ENCODE results near the gene CLMN.

CLMN gene

GRCh38 chr14:95151561-95151960 lies 168.1 kb downstream of the CLMN start:
- no peak for DNase-seq

GRCh38 chr14:95150910-95151309 lies 168.8 kb downstream of the CLMN start:
- Histone ChIP-seq H3K9me3 (ENCODE audit: severe bottlenecking) (no peaks in the 10 kb centered on the region), H3K27me3 (ENCODE audit: insufficient read depth, low read depth, severe bottlenecking) (no peaks in the 10 kb centered on the region), H3K4me3 (ENCODE audit: low read depth, low read length) (no peak overlapping the region), H3K27ac (no peak overlapping the region), H3K36me3 (peaks cover 14% of the 10 kb centered on the region)
- no peak for DNase-seq
- no peak for TF ChIP-seq CTCF (IDR thresholded peaks at IDR 0.05; ENCODE audit: low read depth, low read length)

More at GRCh38 chr14:95151561-95151960, 168.1 kb downstream of the CLMN start:
- Histone ChIP-seq H3K9me3 (ENCODE audit: severe bottlenecking) (no peaks in the 10 kb centered on the region), H3K27me3 (ENCODE audit: insufficient read depth, low read depth, severe bottlenecking) (no peaks in the 10 kb centered on the region), H3K4me3 (ENCODE audit: low read depth, low read length) (no peak overlapping the region), H3K27ac (no peak overlapping the region), H3K36me3 (peaks cover 14% of the 10 kb centered on the region)
- no peak for TF ChIP-seq CTCF (IDR thresholded peaks at IDR 0.05; ENCODE audit: low read depth, low read length)

- Histone ChIP-seq H3K9me3 (ENCODE audit: severe bottlenecking) (no peaks in the 10 kb centered on the region), H3K4me3 (ENCODE audit: low read depth, low read length) (no peak overlapping the region), H3K36me3 (peaks cover 7% of the 10 kb centered on the region), H3K27ac (no peak overlapping the region), H3K27me3 (ENCODE audit: insufficient read depth, low read depth, severe bottlenecking) (no peaks in the 10 kb centered on the region)
- TF ChIP-seq CTCF (IDR thresholded peaks at IDR 0.05; ENCODE audit: low read depth, low read length) = no peak
- DNase-seq = no peak
Observed at GRCh38 chr14:95149441-95149840, 170.3 kb downstream of the CLMN start.

GRCh38 chr14:95147597-95147996 lies 172.1 kb downstream of the CLMN start:
- H3K27me3 ChIP-seq (ENCODE audit: insufficient read depth, low read depth, severe bottlenecking) = no peaks in the 10 kb centered on the region
- TF ChIP-seq CTCF (IDR thresholded peaks at IDR 0.05; ENCODE audit: low read depth, low read length) = no peak
- no peak for DNase-seq
- no peak overlapping the region for H3K4me3 ChIP-seq (ENCODE audit: low read depth, low read length)
- H3K36me3 ChIP-seq = peaks cover 2% of the 10 kb centered on the region
- H3K27ac ChIP-seq = no peak overlapping the region
- no peaks in the 10 kb centered on the region for H3K9me3 ChIP-seq (ENCODE audit: severe bottlenecking)

GRCh38 chr14:95146079-95146771 lies 173.5 kb downstream of the CLMN start:
- TF ChIP-seq CTCF (IDR thresholded peaks at IDR 0.05; ENCODE audit: low read depth, low read length) = no peak
- H3K4me3 ChIP-seq (ENCODE audit: low read depth, low read length) = no peak overlapping the region
- no peaks in the 10 kb centered on the region for H3K9me3 ChIP-seq (ENCODE audit: severe bottlenecking)
- DNase-seq = no peak
- no peaks in the 10 kb centered on the region for H3K27me3 ChIP-seq (ENCODE audit: insufficient read depth, low read depth, severe bottlenecking)
- H3K27ac ChIP-seq = no peak overlapping the region
- peaks cover 2% of the 10 kb centered on the region for H3K36me3 ChIP-seq

GRCh38 chr14:95144849-95145248 lies 174.9 kb downstream of the CLMN start:
- DNase-seq = no peak
- H3K9me3 ChIP-seq (ENCODE audit: severe bottlenecking) = no peaks in the 10 kb centered on the region
- no peak overlapping the region for H3K4me3 ChIP-seq (ENCODE audit: low read depth, low read length)
- H3K36me3 ChIP-seq = peaks cover 6% of the 10 kb centered on the region
- TF ChIP-seq CTCF (IDR thresholded peaks at IDR 0.05; ENCODE audit: low read depth, low read length) = no peak
- H3K27ac ChIP-seq = no peak overlapping the region
- H3K27me3 ChIP-seq (ENCODE audit: insufficient read depth, low read depth, severe bottlenecking) = no peaks in the 10 kb centered on the region

Data from WERI-Rb-1 (cell line).